ENCODE measurements around the gene RBMS3. TPM values are rescaled to one million over a fixed set of nuclear protein-coding genes. Genes with fewer than 3 reads are reported as not detected.

The RBMS3 gene
- total RNA-seq, 2 donors from 2014 or later, result 27.3 to 51.4 TPM

GRCh38 chr3:29745232-29745870 is 464.5 kb downstream of the RBMS3 start:
- no peak for TF ChIP-seq CTCF (IDR thresholded peaks at IDR 0.05)
- DNase-seq (ENCODE audit: low spot score), result no peak
- Histone ChIP-seq H3K9me3 (no peaks in the 10 kb centered on the region), H3K27ac (no peak overlapping the region), H3K36me3 (no peaks in the 10 kb centered on the region), H3K4me1 (peaks cover 0 to 24% of the 10 kb centered on the region in 2 donors), H3K27me3 (no peaks in the 10 kb centered on the region), H3K4me3 (no peak overlapping the region)

- DNase-seq (ENCODE audit: low spot score), result no peak
- Histone ChIP-seq H3K27ac (no peak overlapping the region), H3K4me1 (peaks cover 0 to 26% of the 10 kb centered on the region in 2 donors), H3K27me3 (no peaks in the 10 kb centered on the region), H3K36me3 (no peaks in the 10 kb centered on the region), H3K4me3 (no peak overlapping the region), H3K9me3 (no peaks in the 10 kb centered on the region)
- no peak for TF ChIP-seq CTCF (IDR thresholded peaks at IDR 0.05)
Measured at GRCh38 chr3:29746163-29746760, 465.4 kb downstream of the RBMS3 start.

- no peak for DNase-seq (ENCODE audit: low spot score)
- Histone ChIP-seq H3K9me3 (no peaks in the 10 kb centered on the region), H3K4me1 (peaks cover 0 to 35% of the 10 kb centered on the region in 2 donors), H3K27me3 (no peaks in the 10 kb centered on the region), H3K36me3 (no peaks in the 10 kb centered on the region), H3K27ac (peak overlapping the region; percentile 6 to 26), H3K4me3 (no peak overlapping the region)
- no peak for TF ChIP-seq CTCF (IDR thresholded peaks at IDR 0.05)
Measured at GRCh38 chr3:29747991-29748390, 467.1 kb downstream of the RBMS3 start.

- Histone ChIP-seq H3K27ac (peak overlapping the region; percentile 32 to 74), H3K27me3 (no peaks in the 10 kb centered on the region), H3K36me3 (no peaks in the 10 kb centered on the region), H3K4me1 (peaks cover 0 to 29% of the 10 kb centered on the region in 2 donors), H3K4me3 (no peak overlapping the region), H3K9me3 (no peaks in the 10 kb centered on the region)
- TF ChIP-seq CTCF (IDR thresholded peaks at IDR 0.05), result no peak
- DNase-seq (ENCODE audit: low spot score), result no peak
Measured at GRCh38 chr3:29751647-29752314, 470.9 kb downstream of the RBMS3 start.

- Histone ChIP-seq H3K36me3 (no peaks in the 10 kb centered on the region), H3K4me1 (peaks cover 0 to 37% of the 10 kb centered on the region in 2 donors), H3K9me3 (no peaks in the 10 kb centered on the region), H3K27me3 (no peaks in the 10 kb centered on the region), H3K4me3 (no peak overlapping the region), H3K27ac (no peak overlapping the region)
- no peak for DNase-seq (ENCODE audit: low spot score)
- no peak for TF ChIP-seq CTCF (IDR thresholded peaks at IDR 0.05)
Measured at GRCh38 chr3:29754346-29754745, 473.5 kb downstream of the RBMS3 start.
